ENCODE results near the gene SSBP4. TPM values are rescaled to one million over a fixed set of nuclear protein-coding genes. Genes with fewer than 3 reads are reported as not detected.

Gene SSBP4
- total and polyA plus RNA-seq, 9 of the 15 experiments (the other 6 are each of a cell fraction or from before 2014, with no cell fraction given) = 1.1 to 189 (median 39.0) TPM

DNA sequence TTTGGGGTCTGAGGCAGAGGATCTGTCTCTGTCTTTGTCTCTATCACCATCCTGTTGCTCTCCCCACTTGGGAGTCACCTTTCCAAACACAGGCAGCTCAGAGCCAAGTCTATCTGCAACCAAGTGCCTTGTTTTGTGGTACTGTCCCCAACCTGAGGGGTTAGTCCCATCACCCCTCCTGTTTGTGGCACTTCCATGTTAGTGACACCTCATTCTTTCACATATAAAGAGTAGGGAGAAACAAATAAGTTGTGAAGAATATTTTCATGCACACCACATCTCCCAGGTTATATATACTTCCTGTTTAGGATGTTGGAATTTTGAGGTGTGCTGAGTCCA lies 29.5 kb upstream of the SSBP4 start (continued):
- no peak for TF ChIP-seq RBM22 (IDR thresholded peaks at IDR 0.05; ENCODE audit: low read depth, low read length, poor library complexity, severe bottlenecking)
- TF ChIP-seq FOSL1 (tag; conservative IDR thresholded peaks at IDR 0.05) = no peak
- TF ChIP-seq CBX3 (IDR thresholded peaks at IDR 0.05; ENCODE audit: borderline replicate concordance in 1 of 2, low read length in 2 of 2) = peak in 1 of 2 experiments; percentile 15; a peak in 1 of 3 replicates
- no peak for TF ChIP-seq ILF3 (IDR thresholded peaks at IDR 0.05; ENCODE audit: borderline replicate concordance)
- TF ChIP-seq, protein P1, sequence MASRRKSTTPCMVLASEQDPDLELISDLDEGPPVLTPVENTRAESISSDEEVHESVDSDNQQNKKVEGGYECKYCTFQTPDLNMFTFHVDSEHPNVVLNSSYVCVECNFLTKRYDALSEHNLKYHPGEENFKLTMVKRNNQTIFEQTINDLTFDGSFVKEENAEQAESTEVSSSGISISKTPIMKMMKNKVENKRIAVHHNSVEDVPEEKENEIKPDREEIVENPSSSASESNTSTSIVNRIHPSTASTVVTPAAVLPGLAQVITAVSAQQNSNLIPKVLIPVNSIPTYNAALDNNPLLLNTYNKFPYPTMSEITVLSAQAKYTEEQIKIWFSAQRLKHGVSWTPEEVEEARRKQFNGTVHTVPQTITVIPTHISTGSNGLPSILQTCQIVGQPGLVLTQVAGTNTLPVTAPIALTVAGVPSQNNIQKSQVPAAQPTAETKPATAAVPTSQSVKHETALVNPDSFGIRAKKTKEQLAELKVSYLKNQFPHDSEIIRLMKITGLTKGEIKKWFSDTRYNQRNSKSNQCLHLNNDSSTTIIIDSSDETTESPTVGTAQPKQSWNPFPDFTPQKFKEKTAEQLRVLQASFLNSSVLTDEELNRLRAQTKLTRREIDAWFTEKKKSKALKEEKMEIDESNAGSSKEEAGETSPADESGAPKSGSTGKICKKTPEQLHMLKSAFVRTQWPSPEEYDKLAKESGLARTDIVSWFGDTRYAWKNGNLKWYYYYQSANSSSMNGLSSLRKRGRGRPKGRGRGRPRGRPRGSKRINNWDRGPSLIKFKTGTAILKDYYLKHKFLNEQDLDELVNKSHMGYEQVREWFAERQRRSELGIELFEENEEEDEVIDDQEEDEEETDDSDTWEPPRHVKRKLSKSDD (conservative IDR thresholded peaks at IDR 0.05; ENCODE audit: low read length) = no peak
- TF ChIP-seq, protein P2, sequence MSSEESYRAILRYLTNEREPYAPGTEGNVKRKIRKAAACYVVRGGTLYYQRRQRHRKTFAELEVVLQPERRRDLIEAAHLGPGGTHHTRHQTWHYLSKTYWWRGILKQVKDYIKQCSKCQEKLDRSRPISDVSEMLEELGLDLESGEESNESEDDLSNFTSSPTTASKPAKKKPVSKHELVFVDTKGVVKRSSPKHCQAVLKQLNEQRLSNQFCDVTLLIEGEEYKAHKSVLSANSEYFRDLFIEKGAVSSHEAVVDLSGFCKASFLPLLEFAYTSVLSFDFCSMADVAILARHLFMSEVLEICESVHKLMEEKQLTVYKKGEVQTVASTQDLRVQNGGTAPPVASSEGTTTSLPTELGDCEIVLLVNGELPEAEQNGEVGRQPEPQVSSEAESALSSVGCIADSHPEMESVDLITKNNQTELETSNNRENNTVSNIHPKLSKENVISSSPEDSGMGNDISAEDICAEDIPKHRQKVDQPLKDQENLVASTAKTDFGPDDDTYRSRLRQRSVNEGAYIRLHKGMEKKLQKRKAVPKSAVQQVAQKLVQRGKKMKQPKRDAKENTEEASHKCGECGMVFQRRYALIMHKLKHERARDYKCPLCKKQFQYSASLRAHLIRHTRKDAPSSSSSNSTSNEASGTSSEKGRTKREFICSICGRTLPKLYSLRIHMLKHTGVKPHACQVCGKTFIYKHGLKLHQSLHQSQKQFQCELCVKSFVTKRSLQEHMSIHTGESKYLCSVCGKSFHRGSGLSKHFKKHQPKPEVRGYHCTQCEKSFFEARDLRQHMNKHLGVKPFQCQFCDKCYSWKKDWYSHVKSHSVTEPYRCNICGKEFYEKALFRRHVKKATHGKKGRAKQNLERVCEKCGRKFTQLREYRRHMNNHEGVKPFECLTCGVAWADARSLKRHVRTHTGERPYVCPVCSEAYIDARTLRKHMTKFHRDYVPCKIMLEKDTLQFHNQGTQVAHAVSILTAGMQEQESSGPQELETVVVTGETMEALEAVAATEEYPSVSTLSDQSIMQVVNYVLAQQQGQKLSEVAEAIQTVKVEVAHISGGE (CRISPR knock-in tag; IDR thresholded peaks at IDR 0.05) = no peak
- TF ChIP-seq CCNT2 (IDR thresholded peaks at IDR 0.05; ENCODE audit: borderline replicate concordance, extremely low read depth, insufficient read length, low read depth, low read length) = no peak
- TF ChIP-seq, protein P3, sequence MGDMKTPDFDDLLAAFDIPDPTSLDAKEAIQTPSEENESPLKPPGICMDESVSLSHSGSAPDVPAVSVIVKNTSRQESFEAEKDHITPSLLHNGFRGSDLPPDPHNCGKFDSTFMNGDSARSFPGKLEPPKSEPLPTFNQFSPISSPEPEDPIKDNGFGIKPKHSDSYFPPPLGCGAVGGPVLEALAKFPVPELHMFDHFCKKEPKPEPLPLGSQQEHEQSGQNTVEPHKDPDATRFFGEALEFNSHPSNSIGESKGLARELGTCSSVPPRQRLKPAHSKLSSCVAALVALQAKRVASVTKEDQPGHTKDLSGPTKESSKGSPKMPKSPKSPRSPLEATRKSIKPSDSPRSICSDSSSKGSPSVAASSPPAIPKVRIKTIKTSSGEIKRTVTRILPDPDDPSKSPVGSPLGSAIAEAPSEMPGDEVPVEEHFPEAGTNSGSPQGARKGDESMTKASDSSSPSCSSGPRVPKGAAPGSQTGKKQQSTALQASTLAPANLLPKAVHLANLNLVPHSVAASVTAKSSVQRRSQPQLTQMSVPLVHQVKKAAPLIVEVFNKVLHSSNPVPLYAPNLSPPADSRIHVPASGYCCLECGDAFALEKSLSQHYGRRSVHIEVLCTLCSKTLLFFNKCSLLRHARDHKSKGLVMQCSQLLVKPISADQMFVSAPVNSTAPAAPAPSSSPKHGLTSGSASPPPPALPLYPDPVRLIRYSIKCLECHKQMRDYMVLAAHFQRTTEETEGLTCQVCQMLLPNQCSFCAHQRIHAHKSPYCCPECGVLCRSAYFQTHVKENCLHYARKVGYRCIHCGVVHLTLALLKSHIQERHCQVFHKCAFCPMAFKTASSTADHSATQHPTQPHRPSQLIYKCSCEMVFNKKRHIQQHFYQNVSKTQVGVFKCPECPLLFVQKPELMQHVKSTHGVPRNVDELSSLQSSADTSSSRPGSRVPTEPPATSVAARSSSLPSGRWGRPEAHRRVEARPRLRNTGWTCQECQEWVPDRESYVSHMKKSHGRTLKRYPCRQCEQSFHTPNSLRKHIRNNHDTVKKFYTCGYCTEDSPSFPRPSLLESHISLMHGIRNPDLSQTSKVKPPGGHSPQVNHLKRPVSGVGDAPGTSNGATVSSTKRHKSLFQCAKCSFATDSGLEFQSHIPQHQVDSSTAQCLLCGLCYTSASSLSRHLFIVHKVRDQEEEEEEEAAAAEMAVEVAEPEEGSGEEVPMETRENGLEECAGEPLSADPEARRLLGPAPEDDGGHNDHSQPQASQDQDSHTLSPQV (IDR thresholded peaks at IDR 0.05) = no peak
- TF ChIP-seq, protein P4, sequence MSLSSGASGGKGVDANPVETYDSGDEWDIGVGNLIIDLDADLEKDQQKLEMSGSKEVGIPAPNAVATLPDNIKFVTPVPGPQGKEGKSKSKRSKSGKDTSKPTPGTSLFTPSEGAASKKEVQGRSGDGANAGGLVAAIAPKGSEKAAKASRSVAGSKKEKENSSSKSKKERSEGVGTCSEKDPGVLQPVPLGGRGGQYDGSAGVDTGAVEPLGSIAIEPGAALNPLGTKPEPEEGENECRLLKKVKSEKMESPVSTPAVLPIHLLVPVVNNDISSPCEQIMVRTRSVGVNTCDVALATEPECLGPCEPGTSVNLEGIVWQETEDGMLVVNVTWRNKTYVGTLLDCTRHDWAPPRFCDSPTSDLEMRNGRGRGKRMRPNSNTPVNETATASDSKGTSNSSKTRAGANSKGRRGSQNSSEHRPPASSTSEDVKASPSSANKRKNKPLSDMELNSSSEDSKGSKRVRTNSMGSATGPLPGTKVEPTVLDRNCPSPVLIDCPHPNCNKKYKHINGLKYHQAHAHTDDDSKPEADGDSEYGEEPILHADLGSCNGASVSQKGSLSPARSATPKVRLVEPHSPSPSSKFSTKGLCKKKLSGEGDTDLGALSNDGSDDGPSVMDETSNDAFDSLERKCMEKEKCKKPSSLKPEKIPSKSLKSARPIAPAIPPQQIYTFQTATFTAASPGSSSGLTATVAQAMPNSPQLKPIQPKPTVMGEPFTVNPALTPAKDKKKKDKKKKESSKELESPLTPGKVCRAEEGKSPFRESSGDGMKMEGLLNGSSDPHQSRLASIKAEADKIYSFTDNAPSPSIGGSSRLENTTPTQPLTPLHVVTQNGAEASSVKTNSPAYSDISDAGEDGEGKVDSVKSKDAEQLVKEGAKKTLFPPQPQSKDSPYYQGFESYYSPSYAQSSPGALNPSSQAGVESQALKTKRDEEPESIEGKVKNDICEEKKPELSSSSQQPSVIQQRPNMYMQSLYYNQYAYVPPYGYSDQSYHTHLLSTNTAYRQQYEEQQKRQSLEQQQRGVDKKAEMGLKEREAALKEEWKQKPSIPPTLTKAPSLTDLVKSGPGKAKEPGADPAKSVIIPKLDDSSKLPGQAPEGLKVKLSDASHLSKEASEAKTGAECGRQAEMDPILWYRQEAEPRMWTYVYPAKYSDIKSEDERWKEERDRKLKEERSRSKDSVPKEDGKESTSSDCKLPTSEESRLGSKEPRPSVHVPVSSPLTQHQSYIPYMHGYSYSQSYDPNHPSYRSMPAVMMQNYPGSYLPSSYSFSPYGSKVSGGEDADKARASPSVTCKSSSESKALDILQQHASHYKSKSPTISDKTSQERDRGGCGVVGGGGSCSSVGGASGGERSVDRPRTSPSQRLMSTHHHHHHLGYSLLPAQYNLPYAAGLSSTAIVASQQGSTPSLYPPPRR (CRISPR knock-in tag; IDR thresholded peaks at IDR 0.05; ENCODE audit: borderline replicate concordance) = no peak
- TF ChIP-seq KDM5B (IDR thresholded peaks at IDR 0.05; ENCODE audit: insufficient replicate concordance, low read depth, low read length) = peak; percentile 14
- no peak for TF ChIP-seq MXI1 (IDR thresholded peaks at IDR 0.05; ENCODE audit: low read depth, low read length)

Measured in K562 (cell line).